Rectal smooth muscle tissue (tissue), 1 donor: ENCODE measurements around the gene ATP11A.

Experiments
- H3K27ac ChIP-seq: one replicate; pipeline ENCODE4 v1.7.0; 2013; ENCODE audit warnings: low read depth, low read length, inconsistent platforms
- H3K27me3 ChIP-seq: one replicate; pipeline ENCODE4 v1.7.0; 2013; ENCODE audit warnings: low read length; ENCODE audit not compliant: control insufficient read depth, insufficient read depth
- H3K36me3 ChIP-seq: one replicate; pipeline ENCODE4 v1.7.0; 2013; ENCODE audit warnings: low read length; ENCODE audit not compliant: control insufficient read depth, insufficient read depth
- H3K4me1 ChIP-seq: one replicate; pipeline ENCODE4 v1.7.0; 2013; ENCODE audit warnings: low read length; ENCODE audit not compliant: control insufficient read depth, insufficient read depth
- H3K4me3 ChIP-seq: one replicate; pipeline ENCODE4 v1.7.0; 2013; ENCODE audit warnings: low read length
- H3K9ac ChIP-seq: one replicate; pipeline ENCODE4 v1.7.0; 2013; ENCODE audit warnings: low read length

ATP11A gene

GRCh38 chr13:112741185-112741755, 51.4 kb downstream of the ATP11A start:
- Histone ChIP-seq H3K4me3 (no peak overlapping the region), H3K27me3 (no peaks in the 10 kb centered on the region), H3K27ac (no peak overlapping the region), H3K4me1 (no peaks in the 10 kb centered on the region), H3K36me3 (no peaks in the 10 kb centered on the region), H3K9ac (no peak overlapping the region)

- no peaks in the 10 kb centered on the region for H3K4me1 ChIP-seq
- H3K9ac ChIP-seq: no peak overlapping the region
- no peak overlapping the region for H3K4me3 ChIP-seq
- H3K27me3 ChIP-seq: no peaks in the 10 kb centered on the region
- no peaks in the 10 kb centered on the region for H3K36me3 ChIP-seq
- no peak overlapping the region for H3K27ac ChIP-seq
These were observed 52.2 kb downstream of the ATP11A start for GRCh38 chr13:112741835-112742570.

- Histone ChIP-seq H3K27ac (no peak overlapping the region), H3K9ac (no peak overlapping the region), H3K27me3 (no peaks in the 10 kb centered on the region), H3K4me3 (no peak overlapping the region), H3K4me1 (no peaks in the 10 kb centered on the region), H3K36me3 (no peaks in the 10 kb centered on the region)
These were observed 52.7 kb downstream of the ATP11A start for GRCh38 chr13:112742583-112742982.

- no peaks in the 10 kb centered on the region for H3K4me1 ChIP-seq
- no peaks in the 10 kb centered on the region for H3K36me3 ChIP-seq
- H3K4me3 ChIP-seq: no peak overlapping the region
- no peaks in the 10 kb centered on the region for H3K27me3 ChIP-seq
- no peak overlapping the region for H3K9ac ChIP-seq
- no peak overlapping the region for H3K27ac ChIP-seq
These were observed 53.8 kb downstream of the ATP11A start for GRCh38 chr13:112743451-112744167.

- no peak overlapping the region for H3K9ac ChIP-seq
- H3K4me3 ChIP-seq: no peak overlapping the region
- H3K27me3 ChIP-seq: no peaks in the 10 kb centered on the region
- H3K27ac ChIP-seq: no peak overlapping the region
- no peaks in the 10 kb centered on the region for H3K4me1 ChIP-seq
- H3K36me3 ChIP-seq: no peaks in the 10 kb centered on the region
These were observed 54.6 kb downstream of the ATP11A start for GRCh38 chr13:112744168-112745021.

GRCh38 chr13:112746044-112746443, 56.2 kb downstream of the ATP11A start:
- Histone ChIP-seq H3K27ac (no peak overlapping the region), H3K4me1 (no peaks in the 10 kb centered on the region), H3K36me3 (no peaks in the 10 kb centered on the region), H3K4me3 (no peak overlapping the region), H3K27me3 (no peaks in the 10 kb centered on the region), H3K9ac (no peak overlapping the region)

GRCh38 chr13:112747256-112747655, 57.4 kb downstream of the ATP11A start:
- Histone ChIP-seq H3K4me3 (no peak overlapping the region), H3K36me3 (no peaks in the 10 kb centered on the region), H3K9ac (no peak overlapping the region), H3K27ac (no peak overlapping the region), H3K27me3 (no peaks in the 10 kb centered on the region), H3K4me1 (no peaks in the 10 kb centered on the region)

- Histone ChIP-seq H3K27ac (no peak overlapping the region), H3K27me3 (no peaks in the 10 kb centered on the region), H3K36me3 (no peaks in the 10 kb centered on the region), H3K9ac (no peak overlapping the region), H3K4me3 (no peak overlapping the region), H3K4me1 (peaks cover 2% of the 10 kb centered on the region)
These were observed 59.3 kb downstream of the ATP11A start for GRCh38 chr13:112748947-112749735.

- H3K9ac ChIP-seq: no peak overlapping the region
- H3K27ac ChIP-seq: no peak overlapping the region
- H3K4me1 ChIP-seq: peaks cover 2% of the 10 kb centered on the region
These were observed 60.7 kb downstream of the ATP11A start for GRCh38 chr13:112750570-112750969.

GRCh38 chr13:112751617-112752016, 61.8 kb downstream of the ATP11A start:
- Histone ChIP-seq H3K4me1 (peaks cover 2% of the 10 kb centered on the region), H3K27ac (no peak overlapping the region), H3K36me3 (no peaks in the 10 kb centered on the region), H3K27me3 (no peaks in the 10 kb centered on the region), H3K9ac (no peak overlapping the region), H3K4me3 (no peak overlapping the region)

More at GRCh38 chr13:112750570-112750969, 60.7 kb downstream of the ATP11A start:
- no peaks in the 10 kb centered on the region for H3K36me3 ChIP-seq
- no peaks in the 10 kb centered on the region for H3K27me3 ChIP-seq
- no peak overlapping the region for H3K4me3 ChIP-seq

GRCh38 chr13:112752211-112752610, 62.4 kb downstream of the ATP11A start:
- Histone ChIP-seq H3K36me3 (no peaks in the 10 kb centered on the region), H3K27me3 (no peaks in the 10 kb centered on the region), H3K9ac (no peak overlapping the region), H3K27ac (no peak overlapping the region), H3K4me1 (peaks cover 2% of the 10 kb centered on the region), H3K4me3 (no peak overlapping the region)
